Hepatic stellate cell (primary cell): Measurements from ENCODE around the gene SLCO1C1.

Experiments
- DNase-seq: peaks from one replicate; pipeline ENCODE4 v3.0.0; 2011; ENCODE audit warnings: low spot score

Gene SLCO1C1

GRCh38 chr12:20792971-20793370 lies 97.8 kb downstream of the SLCO1C1 start:
- no peak for DNase-seq

GRCh38 chr12:20798554-20798953 lies 103.4 kb downstream of the SLCO1C1 start:
- peak; percentile 3 for DNase-seq

GRCh38 chr12:20800160-20800559 lies 105.0 kb downstream of the SLCO1C1 start:
- DNase-seq, result no peak

GRCh38 chr12:20801035-20801434 lies 105.9 kb downstream of the SLCO1C1 start:
- no peak for DNase-seq
